NCI-H1694 treated with DMSO at 0.1 percent for 48 hours (cell line): ENCODE measurements around the gene CIART.
"Not testable (repeated sequence)": the region's sequence is repeated elsewhere in the genome, so short reads cannot be mapped to it uniquely, and the experiment has no call there.

Experiments
- DNase-seq: peaks from one replicate; lab custom pipeline; 2025; lab: John Stamatoyannopoulos, UW

Gene CIART

DNA sequence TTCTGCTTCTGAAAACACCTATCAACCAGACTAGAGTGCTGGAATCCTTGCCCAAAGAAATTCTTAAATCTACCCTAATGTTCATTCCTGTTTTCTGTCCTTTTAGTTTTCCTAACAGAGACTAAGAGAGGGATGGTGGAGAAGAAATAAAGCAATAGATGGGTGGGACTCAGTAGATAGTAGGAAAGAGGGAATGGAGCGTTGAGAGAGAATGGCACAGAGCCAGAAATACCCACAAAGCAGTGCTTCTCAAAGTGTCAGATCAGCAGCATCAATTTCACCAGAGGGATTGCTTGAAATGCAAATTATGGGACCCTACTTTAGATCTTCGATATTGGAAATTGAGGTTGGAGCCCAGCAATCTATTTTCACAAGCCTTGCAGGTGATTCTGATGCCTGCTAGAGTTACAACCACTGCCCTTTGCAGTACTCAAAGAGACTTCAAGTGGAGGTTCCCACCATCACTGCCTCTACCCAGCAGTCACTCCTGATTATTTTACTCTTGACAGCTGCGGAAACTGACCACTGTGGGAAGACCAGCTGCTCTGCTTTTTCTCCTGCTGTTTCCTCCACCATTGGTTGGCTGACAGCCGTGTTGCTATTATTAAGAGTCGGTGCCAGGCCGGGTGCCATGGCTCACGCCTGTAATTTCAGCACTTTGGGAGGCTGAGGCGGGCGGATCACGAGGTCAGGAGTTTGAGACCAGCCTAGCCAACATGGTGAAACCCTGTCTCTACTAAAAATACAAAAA lies 27.6 kb downstream of the CIART start:
- DNase-seq, result no peak

DNA sequence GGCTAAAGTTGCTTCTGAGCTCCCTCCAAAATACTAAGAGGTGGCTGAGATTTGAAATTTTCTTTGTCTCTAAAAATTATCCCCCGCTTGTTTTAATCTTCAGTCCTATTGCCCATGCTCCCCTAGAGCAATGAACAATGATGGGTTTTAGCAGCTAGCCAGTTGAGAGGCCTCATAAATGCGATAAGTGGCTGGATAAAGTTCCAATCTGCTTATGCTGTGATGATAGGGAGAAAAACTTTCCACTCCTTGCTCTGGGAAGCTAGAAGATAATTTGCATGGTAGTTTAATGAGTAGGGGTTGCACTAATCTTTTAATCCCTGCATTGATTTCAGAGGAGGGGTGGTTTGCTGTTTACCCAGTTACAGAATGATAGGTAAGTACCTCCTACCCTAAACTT lies 29.4 kb downstream of the CIART start:
- no peak for DNase-seq

DNA sequence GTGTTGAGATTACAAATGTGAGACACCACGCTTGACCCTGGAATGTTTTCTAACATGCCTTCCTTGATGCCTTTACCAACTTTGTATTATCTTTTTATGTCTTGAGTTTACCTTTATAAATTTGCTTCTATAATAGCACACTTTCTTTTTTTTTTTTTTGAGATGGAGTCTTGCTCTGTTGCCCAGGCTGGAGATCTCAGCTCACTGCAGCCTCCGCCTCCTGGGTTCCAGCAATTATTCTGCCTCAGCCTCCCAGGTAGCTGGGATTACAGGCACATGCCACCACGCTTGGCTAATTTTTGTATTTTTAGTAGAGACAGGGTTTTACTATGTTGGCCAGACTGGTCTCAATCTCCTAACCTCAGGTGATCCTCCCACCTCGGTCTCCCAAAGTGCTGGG lies 32.3 kb downstream of the CIART start:
- not testable (repeated sequence) for DNase-seq

DNA sequence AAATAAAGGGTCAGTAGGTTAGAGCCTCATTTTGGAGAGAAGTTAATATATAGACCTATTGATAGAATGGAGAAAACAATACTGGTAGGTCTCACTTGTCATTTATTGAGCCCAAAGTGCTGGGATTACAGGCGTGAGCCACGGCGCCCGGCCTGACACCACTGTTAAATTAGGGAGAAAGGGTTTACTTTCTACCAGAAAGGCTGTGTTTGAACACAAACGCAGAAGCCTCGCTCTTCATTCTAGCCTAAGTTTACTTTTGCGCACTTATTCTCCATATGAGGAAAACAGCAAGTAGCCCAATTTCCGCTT lies 38.3 kb downstream of the CIART start:
- no peak for DNase-seq

DNA sequence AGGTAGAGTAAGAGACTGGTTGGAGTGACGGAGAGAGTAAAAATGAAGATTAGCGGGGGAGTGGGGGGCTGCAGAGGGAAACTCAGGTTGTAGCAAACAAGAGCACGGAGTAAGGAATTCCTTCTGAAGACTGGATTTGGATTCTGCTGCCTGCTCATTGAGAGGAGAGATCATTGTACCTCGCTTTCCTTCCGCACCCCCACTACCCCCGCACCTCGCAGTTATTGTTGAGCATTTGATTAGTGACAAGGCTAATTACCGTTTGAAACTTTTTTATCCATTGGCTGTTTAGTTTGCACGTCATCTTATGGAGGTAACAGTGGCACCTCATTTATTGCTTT lies 39.4 kb downstream of the CIART start:
- DNase-seq, result no peak

DNA sequence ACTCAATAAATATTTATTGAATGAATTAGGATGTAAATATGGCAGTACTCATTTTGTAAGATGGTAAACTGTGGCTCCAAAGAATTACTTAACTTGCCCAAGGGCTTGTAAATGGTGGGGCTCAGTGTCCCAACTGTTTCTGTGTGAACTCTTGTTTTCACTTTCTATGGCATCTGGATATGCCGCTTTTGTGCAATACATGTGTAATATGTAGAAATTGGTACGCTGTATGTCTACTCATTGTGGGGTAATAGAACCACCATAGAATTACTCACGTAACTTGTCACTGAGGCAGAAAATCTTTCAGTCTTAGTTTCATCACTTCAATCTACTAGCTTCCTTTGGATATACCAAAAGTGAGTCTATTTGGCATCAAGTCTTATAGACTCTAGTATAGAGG lies 40.0 kb downstream of the CIART start:
- DNase-seq, result no peak

DNA sequence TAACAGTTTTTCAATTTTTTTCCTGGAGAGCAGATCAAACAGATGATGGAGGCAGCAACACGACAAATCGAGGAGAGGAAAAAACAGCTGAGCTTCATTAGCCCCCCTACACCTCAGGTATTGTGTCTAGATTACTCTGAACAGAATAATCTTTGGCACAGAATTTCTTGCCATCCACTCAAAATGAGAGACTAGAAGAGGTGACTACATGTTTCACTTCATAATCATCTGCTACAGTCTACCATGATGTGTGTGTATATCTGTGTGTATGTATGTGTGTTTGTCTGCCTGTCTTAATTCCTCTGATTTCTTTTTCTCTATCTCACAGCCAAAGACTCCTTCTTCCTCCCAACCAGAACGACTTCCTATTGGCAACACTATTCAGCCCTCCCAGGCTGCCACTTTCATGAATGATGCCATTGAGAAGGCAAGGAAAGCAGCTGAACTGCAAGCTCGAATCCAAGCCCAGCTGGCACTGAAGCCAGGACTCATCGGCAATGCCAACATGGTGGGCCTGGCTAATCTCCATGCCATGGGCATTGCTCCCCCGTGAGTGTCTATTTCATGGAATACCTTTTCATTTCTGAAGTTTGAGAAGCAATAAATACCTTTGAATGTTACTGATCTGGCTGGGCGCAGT lies 50.4 kb downstream of the CIART start:
- no peak for DNase-seq
